GM06990 (cell line): ENCODE measurements around the gene DCAF15.
"Not testable (repeated sequence)": the region's sequence is repeated elsewhere in the genome, so short reads cannot be mapped to it uniquely, and the experiment has no call there.

Experiments used
- DNase-seq: peaks from one replicate; pipeline ENCODE4 v3.0.0-alpha.2; 2011; ENCODE audit not compliant: insufficient read length; ENCODE audit errors: extremely low read depth
- H3K27me3 ChIP-seq: replicated peaks from 2 replicates; pipeline ENCODE4 v1.6.0; 2011; ENCODE audit warnings: low read length; ENCODE audit not compliant: control insufficient read depth, insufficient read depth
- H3K36me3 ChIP-seq: 2 replicates; pipeline ENCODE4 v1.5.1; 2011; ENCODE audit warnings: low read length; ENCODE audit not compliant: control insufficient read depth, insufficient read depth
- H3K4me3 ChIP-seq: replicated peaks from 2 replicates; pipeline ENCODE4 v1.5.1; 2011; ENCODE audit warnings: low read depth, mild to moderate bottlenecking, control low read depth, low read length
- TF ChIP-seq, protein P1 (sequence below): IDR thresholded peaks from 2 replicates; pipeline ENCODE4 v1.5.1; 2011; ENCODE audit warnings: low read length, control low read depth, mild to moderate bottlenecking, inconsistent platforms; ENCODE audit not compliant: insufficient read depth, poor library complexity, severe bottlenecking

Gene DCAF15

DNA sequence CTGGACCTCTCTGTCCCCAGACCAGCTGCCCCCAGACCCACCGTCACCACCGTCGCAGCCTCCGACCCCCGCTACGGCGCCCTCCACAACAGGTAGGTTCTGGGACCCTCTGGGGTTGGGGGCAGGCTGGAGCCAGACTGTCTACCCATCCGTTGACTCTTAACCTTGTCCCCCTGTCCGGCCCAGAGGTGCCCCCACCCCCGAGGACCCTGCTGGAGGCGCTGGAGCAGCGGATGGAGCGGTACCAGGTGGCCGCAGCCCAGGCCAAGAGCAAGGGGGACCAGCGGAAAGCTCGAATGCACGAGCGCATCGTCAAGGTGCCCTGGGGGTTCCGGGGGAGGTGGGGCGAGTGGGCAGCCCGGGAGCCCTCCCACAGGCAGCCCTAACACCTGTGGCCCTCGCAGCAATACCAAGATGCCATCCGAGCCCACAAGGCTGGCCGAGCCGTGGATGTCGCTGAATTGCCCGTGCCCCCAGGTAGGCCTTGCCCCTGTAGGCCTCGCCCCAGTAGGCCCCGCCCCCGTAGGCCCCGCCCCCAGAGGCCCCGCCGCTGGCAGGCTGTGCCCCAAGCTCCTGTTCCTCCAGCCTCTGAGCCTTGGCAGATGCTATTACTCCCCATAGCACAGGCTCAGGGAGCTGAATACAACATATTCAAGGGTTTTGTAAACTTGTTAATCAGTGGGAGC, 33.4 kb upstream of the DCAF15 start:
- TF ChIP-seq, protein P1, sequence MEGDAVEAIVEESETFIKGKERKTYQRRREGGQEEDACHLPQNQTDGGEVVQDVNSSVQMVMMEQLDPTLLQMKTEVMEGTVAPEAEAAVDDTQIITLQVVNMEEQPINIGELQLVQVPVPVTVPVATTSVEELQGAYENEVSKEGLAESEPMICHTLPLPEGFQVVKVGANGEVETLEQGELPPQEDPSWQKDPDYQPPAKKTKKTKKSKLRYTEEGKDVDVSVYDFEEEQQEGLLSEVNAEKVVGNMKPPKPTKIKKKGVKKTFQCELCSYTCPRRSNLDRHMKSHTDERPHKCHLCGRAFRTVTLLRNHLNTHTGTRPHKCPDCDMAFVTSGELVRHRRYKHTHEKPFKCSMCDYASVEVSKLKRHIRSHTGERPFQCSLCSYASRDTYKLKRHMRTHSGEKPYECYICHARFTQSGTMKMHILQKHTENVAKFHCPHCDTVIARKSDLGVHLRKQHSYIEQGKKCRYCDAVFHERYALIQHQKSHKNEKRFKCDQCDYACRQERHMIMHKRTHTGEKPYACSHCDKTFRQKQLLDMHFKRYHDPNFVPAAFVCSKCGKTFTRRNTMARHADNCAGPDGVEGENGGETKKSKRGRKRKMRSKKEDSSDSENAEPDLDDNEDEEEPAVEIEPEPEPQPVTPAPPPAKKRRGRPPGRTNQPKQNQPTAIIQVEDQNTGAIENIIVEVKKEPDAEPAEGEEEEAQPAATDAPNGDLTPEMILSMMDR: no peak
- DNase-seq: no peak
- H3K27me3 ChIP-seq: no peaks in the 10 kb centered on the region
- H3K36me3 ChIP-seq: peaks cover 22% of the 10 kb centered on the region
- H3K4me3 ChIP-seq: no peak overlapping the region

DNA sequence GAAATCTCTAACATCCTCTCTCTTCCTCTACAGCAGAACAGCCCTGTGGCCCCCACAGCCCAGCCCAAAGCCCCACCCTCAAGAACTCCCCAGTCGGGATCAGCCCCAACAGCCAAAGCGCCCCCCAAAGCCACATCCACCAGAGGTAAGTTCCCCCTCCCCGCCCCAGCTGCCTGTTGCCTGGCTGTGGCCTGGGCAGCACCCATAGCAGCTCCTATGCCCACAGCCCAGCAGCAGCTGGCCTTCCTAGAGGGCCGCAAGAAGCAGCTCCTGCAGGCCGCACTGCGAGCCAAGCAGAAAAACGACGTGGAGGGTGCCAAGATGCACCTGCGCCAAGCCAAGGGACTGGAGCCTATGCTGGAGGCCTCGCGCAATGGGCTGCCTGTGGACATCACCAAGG, 31.8 kb upstream of the DCAF15 start:
- DNase-seq: no peak
- H3K27me3 ChIP-seq: no peaks in the 10 kb centered on the region
- TF ChIP-seq, protein P1: no peak
- H3K4me3 ChIP-seq: no peak overlapping the region
- H3K36me3 ChIP-seq: peaks cover 22% of the 10 kb centered on the region

DNA sequence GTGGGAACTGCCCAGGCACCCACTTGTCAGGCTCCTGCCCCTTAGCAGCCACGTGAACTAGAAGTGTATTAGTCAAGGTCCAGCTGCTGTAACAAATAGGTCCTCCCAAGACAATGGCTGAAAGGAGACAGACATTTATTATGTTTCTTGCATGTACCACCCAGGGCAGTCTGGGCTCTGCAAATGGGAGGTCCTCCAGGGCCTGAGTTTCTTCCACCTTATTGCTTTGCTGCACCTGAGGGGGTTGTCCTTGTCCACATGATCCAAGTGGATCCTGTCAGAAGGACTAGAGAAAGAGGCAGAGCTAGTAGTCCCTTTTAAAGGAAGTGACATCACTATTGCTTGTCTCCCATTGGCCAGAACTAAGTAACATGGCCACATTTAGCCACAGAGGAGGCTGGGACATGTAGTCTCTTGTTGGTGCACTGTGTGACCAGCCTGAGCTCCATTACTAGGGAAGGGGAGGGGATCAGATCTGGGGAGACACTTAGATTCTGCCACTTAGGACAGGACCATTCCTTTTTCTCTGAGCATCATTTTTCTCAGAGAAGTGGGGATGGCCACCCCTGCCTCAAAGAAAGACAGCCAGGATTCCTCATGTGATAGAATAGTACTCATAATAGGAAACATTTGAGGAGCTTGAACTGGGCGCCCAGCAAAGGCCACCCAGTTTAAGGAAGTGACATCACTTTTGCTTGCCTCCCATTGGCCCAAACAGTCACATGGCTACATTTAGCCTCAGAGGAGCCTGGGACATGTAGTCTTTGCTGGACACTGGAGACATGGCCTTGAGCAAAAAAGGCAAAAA, 31.2 kb upstream of the DCAF15 start:
- H3K4me3 ChIP-seq: no peak overlapping the region
- DNase-seq: no peak
- no peaks in the 10 kb centered on the region for H3K27me3 ChIP-seq
- TF ChIP-seq, protein P1: no peak
- H3K36me3 ChIP-seq: peaks cover 22% of the 10 kb centered on the region

DNA sequence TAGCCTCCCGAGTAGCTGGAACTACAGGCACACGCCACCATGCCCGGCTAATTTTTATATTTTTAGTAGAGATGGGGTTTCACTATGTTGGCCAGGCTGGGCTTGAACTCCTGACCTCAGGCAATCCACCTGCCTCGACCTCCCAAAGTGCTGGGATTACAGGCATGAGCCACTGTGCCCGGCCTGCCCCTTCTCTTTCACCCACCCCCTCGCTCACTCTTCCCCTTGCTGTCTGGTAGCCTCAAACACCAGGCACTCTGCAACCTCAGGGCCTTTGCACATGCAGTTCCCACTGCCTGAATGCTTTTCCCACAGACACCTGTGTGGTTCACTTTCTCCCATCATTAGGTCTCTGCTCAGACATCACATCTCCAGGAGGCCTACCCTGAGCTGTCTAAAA, 30.2 kb upstream of the DCAF15 start:
- H3K4me3 ChIP-seq, H3K27me3 ChIP-seq, DNase-seq: not testable (repeated sequence)
- H3K36me3 ChIP-seq: peaks cover 28% of the 10 kb centered on the region

DNA sequence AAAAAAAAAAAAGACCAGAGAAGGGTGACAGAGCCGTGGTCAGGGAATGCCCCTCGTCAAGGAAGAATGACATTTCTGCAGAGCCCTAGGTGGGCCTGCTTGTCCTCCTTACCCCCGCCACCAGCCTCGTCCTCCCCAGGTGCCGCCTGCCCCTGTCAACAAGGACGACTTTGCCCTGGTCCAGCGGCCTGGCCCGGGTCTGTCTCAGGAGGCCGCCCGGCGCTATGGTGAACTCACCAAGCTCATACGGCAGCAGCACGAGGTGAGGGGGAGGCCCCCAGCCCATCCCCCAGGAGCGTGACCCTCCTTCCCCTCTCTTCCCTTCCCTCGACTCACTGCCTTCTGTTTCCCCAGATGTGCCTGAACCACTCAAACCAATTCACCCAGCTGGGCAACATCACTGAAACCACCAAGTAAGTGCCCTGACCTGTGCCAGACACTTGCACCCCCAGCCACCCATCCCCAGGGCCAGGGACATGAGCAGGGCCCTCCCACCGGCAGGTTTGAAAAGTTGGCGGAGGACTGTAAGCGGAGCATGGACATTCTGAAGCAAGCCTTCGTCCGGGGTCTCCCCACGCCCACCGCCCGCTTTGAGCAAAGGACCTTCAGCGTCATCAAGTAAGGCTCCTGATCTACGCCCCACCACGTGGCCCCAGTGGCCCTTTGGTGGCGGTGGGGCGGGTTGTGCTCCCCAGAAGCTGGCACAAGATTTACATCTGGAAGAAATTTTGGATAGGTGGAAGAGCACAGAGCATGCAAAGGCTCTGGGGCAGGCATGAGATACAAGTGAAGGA, 28.9 kb upstream of the DCAF15 start:
- no peak for DNase-seq
- Histone ChIP-seq H3K36me3 (peaks cover 28% of the 10 kb centered on the region), H3K27me3 (no peaks in the 10 kb centered on the region), H3K4me3 (no peak overlapping the region)
- TF ChIP-seq, protein P1: no peak

DNA sequence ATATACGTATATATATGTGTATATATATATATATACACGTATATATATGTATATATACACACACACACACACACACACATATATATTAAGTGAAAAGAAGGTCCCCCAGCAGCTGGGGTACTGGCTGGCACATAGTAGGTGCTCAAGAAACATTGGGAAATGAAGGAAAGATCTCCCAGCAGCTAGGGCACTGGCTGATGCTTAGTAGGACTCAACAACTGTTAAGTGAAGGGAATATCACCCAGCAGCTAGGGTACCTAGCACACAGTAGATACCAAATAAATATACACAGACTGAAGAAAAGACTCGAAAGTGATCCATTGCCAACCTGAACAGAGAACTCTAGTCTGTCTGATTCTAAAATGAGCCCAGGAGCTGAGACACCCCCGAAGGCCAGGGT, 26.3 kb upstream of the DCAF15 start:
- DNase-seq: no peak
- no peaks in the 10 kb centered on the region for H3K27me3 ChIP-seq
- TF ChIP-seq, protein P1: no peak
- peaks cover 19% of the 10 kb centered on the region for H3K36me3 ChIP-seq
- no peak overlapping the region for H3K4me3 ChIP-seq
